Activated CD8-positive, alpha-beta memory T cell treated with anti-CD3 and anti-CD28 coated beads for 1 hour (primary cell): ENCODE measurements around the gene GFRA3.
"Not testable (repeated sequence)": the region's sequence is repeated elsewhere in the genome, so short reads cannot be mapped to it uniquely, and the experiment has no call there.

Experiments
- DNase-seq, 2 donors: peaks; one replicate each; pipeline ENCODE4 v3.0.0-alpha.2; 2020; ENCODE audit warnings: low read depth in 1 of 2; ENCODE audit errors: extremely low read depth in 1 of 2

Gene GFRA3

GRCh38 chr5:138247800-138248199, 26.6 kb downstream of the GFRA3 start:
- not testable (repeated sequence) for DNase-seq

- no peak for DNase-seq
Measured at GRCh38 chr5:138246822-138247221, 27.6 kb downstream of the GFRA3 start.

- DNase-seq = no peak
Measured at GRCh38 chr5:138246334-138246733, 28.1 kb downstream of the GFRA3 start.

GRCh38 chr5:138245717-138246116, 28.7 kb downstream of the GFRA3 start:
- DNase-seq = no peak

GRCh38 chr5:138243794-138244193, 30.6 kb downstream of the GFRA3 start:
- DNase-seq = no peak

- DNase-seq = peak in 1 of 2 donors; percentile 1
Measured at GRCh38 chr5:138241688-138242571, 32.5 kb downstream of the GFRA3 start.

- DNase-seq = no peak
Measured at GRCh38 chr5:138240650-138241385, 33.6 kb downstream of the GFRA3 start.

GRCh38 chr5:138238034-138238433, 36.4 kb downstream of the GFRA3 start:
- DNase-seq = no peak

GRCh38 chr5:138234651-138235050, 39.8 kb downstream of the GFRA3 start:
- no peak for DNase-seq

GRCh38 chr5:138233280-138233679, 41.1 kb downstream of the GFRA3 start:
- no peak for DNase-seq

GRCh38 chr5:138230981-138231589, 43.3 kb downstream of the GFRA3 start:
- no peak for DNase-seq

- DNase-seq = no peak
Measured at GRCh38 chr5:138230261-138230660, 44.2 kb downstream of the GFRA3 start.

GRCh38 chr5:138229387-138229786, 45.0 kb downstream of the GFRA3 start:
- DNase-seq = no peak

- no peak for DNase-seq
Measured at GRCh38 chr5:138226910-138227309, 47.5 kb downstream of the GFRA3 start.

- DNase-seq = no peak
Measured at GRCh38 chr5:138224712-138225111, 49.7 kb downstream of the GFRA3 start.

GRCh38 chr5:138223532-138223931, 50.9 kb downstream of the GFRA3 start:
- no peak for DNase-seq

- no peak for DNase-seq
Measured at GRCh38 chr5:138216799-138217198, 57.6 kb downstream of the GFRA3 start.

GRCh38 chr5:138213161-138214029, 61.0 kb downstream of the GFRA3 start, which contains the start of gene CDC23:
Gene CDC23 (minus strand): TSS chr5:138213323. CDS start chr5:138213312, 11 bp downstream.
- DNase-seq = peak; percentile 75 to 77

GRCh38 chr5:138212828-138213160, 61.6 kb downstream of the GFRA3 start:
- no peak for DNase-seq

GRCh38 chr5:138210985-138211384, 63.4 kb downstream of the GFRA3 start:
- DNase-seq = no peak
